ENCODE results near the gene SYNGAP1.
"Not testable (repeated sequence)": the region's sequence is repeated elsewhere in the genome, so short reads cannot be mapped to it uniquely, and the experiment has no call there.

Gene SYNGAP1

DNA sequence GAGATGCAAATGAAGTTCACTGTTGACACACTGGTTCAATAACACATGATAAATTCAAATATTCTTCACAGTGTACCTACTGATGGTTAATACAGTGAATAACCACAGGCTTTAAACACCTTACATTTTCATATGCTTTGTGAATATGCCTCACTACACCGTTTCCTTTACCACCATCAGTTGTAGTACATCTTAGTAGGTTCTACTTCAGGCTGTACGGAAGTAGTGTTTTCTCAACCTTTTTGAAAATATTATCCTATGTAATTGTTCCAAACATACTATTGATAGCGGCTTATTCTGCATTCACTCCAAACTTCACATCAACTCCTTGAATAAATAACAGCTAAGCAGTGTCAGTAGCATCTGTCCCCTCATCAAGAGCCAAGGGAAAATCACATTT is 49.8 kb downstream of the SYNGAP1 start:
- no peak for DNase-seq (ENCODE audit: low read depth in 3 of 3)

DNA sequence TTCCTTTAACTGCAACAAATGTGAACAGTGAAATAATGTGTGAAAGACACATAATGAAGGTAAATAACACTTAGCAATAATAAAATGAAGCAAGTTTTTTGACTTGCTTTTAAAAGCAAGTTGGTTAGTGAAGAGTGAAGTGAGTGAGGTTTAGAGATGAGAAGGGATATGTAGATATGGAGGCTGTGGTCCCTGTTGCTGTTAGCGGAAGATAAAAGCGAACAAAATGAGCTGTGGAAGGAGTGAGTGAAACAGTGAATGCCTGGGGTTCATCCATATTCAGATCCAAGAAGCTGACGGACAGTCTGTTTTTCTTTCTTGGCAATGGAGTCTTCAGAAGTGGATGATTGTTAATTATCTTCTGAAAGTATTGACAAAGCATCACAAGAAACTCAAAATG is 58.0 kb downstream of the SYNGAP1 start:
- no peak for DNase-seq (ENCODE audit: low read depth in 3 of 3)

DNA sequence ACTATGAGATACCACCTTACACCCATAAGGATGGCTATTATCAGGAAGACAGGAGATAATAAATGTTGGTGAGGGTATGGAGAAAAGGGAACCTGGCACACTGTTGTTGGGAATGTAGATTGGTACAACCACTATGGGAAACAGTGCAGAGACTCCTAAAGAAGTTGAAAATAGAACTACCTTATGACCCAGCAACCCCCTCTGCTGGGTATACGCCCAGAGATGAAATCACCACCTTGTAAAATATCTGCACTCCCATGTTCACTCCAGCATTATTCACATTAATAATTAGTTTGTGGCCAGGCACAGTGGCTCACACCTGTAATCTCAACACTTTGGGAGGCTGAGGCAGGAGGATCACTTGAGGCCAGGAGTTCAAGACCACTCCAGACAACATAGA is 61.3 kb downstream of the SYNGAP1 start:
- no peak for DNase-seq (ENCODE audit: low read depth in 3 of 3)

DNA sequence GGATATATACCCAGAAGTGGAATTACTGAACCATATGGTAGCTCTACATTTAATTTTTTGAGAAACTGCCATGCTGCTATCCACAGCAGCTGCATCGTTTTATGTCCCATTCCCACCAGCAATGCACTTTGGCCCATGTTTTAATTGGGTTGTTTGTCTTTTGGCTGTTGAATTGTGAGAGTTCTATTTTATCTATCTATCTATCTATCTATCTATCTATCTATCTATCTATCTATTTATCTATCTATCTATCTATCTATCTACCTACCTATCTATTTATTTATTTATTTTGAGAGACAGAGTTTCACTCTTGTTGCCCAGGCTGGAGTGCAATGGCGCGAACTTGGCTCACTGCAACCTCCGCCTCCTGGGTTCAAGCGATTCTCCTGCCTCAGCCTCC is 62.8 kb downstream of the SYNGAP1 start:
- DNase-seq (ENCODE audit: low read depth in 3 of 3): not testable (repeated sequence)

DNA sequence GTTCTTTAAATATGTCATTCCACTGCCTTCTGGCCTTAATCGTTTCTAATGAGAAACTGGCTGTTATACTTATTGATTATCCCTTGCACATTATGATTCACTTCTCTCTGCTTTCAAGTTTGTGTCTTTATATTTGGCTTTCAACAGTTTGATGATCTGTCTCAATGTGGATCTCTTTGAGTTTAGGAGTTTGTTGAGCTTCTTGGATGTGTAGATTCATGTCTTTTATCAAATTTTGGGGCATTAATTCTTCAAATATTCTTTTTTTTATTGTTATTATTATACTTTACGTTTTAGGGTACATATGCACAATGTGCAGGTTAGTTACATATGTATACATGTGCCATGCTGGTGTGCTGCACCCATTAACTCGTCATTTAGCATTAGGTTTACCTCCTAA is 63.8 kb downstream of the SYNGAP1 start:
- no peak for DNase-seq (ENCODE audit: low read depth in 3 of 3)

DNA sequence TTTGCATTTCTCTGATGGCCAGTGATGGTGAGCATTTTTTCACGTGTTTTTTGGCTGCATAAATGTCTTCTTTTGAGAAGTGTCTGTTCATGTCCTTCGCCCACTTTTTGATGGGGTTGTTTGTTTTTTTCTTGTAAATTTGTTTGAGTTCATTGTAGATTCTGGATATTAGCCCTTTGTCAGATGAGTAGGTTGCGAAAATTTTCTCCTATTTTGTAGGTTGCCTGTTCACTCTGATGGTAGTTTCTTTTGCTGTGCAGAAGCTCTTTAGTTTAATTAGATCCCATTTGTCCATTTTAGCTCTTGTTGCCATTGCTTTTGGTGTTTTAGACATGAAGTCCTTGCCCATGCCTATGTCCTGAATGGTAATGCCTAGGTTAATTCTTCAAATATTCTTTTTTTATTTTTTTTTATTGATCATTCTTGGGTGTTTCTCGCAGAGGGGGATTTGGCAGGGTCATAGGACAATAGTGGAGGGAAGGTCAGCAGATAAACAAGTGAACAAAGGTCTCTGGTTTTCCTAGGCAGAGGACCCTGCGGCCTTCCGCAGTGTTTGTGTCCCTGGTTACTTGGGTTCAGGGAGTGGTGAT is 64.9 kb downstream of the SYNGAP1 start:
- DNase-seq (ENCODE audit: low read depth in 3 of 3): not testable (repeated sequence)

DNA sequence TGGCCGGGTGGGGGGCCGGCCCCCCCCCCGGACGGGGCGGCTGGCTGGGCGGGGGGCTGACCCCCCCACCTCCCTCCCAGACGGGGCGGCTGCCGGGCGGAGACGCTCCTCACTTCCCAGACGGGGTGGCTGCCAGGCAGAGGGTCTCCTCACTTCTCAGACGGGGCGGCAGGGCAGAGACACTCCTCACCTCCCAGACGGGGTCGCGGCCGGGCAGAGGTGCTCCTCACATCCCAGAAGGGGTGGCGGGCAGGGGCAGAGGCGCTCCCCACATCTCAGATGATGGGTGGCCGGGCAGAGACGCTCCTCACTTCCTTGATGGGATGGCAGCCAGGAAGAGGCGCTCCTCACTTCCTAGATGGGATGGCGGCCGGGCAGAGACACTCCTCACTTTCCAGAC is 65.8 kb downstream of the SYNGAP1 start:
- not testable (repeated sequence) for DNase-seq (ENCODE audit: low read depth in 3 of 3)

DNA sequence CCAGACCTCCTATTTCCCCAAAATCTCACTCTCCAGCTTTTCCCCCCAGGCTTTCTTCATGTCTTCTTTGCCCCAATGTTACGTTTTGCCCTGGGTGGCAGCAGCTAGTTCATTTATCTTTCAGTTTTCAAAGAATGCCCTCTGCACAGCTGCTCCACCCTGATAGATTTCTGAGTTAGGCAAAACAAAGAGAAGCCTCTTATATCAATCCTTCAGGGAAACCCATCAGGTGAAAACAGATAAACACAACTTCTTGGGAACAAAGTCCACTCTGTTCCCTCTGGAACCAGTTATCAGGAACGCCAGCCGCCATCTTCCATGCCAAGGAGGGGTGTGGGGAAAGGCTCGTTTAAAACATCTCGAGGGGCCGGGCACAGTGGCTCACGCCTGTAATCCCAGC is 68.5 kb downstream of the SYNGAP1 start:
- DNase-seq (ENCODE audit: low read depth in 3 of 3): no peak

DNA sequence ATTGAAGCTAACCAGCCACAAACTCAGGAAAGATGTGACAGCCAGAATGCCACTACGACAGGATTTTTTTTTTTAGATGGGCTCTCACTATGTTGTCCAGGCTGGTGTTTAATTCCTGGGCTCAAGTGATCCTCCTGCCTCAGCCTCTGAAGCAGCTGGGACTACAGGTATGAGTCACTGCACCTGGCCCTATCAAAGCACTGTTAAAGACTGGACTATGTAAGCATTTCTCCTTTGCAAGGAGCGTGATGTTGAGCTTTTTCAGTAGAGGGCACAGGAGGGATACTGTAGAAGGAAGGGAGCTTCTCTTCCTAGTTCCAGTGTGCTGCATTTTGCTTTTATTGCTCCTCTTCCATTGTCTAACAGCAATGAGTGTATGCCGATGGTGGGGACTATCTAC is 70.3 kb downstream of the SYNGAP1 start:
- no peak for DNase-seq (ENCODE audit: low read depth in 3 of 3)

DNA sequence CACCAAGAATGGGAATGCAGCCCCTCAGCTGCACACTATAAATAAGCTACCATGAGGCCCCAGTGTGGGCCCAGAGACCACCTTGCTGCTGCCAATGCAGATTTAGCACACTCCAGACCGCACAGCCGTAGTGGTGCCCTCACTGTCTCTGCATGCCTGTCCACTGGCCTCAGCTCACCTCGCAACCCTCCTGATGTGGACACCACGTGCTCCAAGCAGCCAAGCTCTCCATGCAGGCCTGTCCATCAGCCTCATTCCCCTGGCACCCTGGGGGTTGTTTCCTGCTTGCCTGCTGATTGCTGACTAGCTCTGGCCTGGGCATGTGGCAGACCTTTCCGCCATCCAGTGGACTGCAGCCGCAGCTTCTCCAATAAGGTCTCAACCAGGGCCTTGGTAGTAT is 70.8 kb downstream of the SYNGAP1 start:
- no peak for DNase-seq (ENCODE audit: low read depth in 3 of 3)

DNA sequence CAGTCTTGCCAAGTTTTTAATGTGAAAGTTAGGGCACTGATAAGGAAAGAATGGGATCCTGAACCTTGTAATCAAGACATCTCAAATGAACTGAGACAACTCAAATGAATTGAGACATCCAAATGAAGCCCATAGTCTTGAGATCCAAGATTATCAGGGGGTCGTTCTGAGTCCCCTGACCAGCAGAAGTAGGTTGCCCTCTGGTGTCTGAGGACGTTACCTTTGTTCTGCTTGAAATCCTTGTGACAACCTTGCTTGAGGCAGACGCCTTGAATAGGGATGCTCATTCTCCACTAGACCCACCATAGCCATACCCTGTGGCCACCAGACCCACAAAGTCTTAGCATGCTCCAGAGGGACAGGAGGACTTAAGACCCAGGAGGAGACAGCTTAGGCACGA is 72.2 kb downstream of the SYNGAP1 start:
- DNase-seq (ENCODE audit: low read depth in 3 of 3): no peak

DNA sequence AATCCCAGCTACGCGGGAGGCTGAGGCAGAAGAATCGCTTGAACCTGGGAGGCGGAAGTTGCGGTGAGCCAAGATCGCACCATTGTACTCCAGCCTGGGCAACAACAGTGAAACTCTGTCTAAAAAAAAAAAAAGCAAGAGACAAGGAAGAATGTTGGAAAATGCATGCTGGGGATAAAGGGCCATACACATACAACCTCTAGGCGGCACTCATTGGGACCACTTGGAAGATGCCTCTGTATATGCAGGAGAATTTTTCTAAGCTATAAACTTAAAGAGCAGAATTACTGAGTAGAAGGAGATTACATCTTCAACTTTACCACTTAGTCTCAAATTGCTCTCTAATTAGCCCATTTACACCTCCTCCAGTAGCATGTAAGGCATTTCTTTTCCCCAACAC is 77.3 kb downstream of the SYNGAP1 start:
- DNase-seq (ENCODE audit: low read depth in 3 of 3): no peak

DNA sequence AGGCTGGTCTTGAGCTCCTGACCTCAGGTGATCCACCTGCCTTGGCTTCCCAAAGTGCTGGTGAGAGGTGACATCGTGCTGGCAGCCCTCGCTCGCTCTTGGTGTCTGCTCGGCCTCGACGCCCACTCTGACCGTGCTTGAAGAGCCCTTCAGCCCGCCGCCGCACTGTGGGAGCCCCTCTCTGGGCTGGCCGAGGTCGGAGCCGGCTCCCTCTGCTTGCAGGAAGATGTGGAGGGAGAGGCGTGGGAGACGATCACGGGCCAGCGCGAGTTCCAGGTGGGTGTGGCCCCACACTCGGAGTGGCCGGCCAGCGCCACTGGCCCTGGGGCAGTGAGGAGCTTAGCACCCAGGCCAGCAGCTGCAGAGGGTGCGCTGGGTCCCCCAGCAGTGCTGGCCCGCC is 82.6 kb downstream of the SYNGAP1 start:
- no peak for DNase-seq (ENCODE audit: low read depth in 3 of 3)

DNA sequence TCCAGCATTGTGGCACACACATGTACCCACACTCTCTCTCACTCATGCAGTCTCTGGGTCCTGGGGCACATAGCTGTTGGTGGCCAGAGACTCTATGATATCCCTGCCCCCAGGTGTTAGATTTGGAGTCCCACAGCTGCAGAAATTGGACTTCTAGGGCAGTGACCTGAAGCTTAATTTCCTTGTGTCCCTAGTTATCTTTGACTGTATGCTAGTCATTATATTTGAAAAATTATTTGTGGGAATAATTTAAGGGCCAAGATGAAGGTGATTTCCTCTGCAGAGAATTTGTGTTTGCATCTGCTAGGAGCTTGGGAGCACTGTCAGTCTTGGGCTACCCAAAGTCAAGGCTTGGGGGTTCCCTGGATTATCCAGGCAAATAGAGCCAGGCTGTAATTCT is 84.6 kb downstream of the SYNGAP1 start:
- DNase-seq (ENCODE audit: low read depth in 3 of 3): no peak

All from stimulated activated CD4-positive, alpha-beta T cell treated with anti-CD3 and anti-CD28 coated beads, TNF-alpha, amount 100 ng/mL, for 24 hours (primary cell).